ENCODE data around the gene DCAF11. TPM values are rescaled to one million over a fixed set of nuclear protein-coding genes. Genes with fewer than 3 reads are reported as not detected.

The DCAF11 gene
- total and polyA plus RNA-seq, 2 of the 13 experiments (the other 11 are each of a cell fraction or from before 2014, with no cell fraction given), result 150 to 257 TPM

DNA sequence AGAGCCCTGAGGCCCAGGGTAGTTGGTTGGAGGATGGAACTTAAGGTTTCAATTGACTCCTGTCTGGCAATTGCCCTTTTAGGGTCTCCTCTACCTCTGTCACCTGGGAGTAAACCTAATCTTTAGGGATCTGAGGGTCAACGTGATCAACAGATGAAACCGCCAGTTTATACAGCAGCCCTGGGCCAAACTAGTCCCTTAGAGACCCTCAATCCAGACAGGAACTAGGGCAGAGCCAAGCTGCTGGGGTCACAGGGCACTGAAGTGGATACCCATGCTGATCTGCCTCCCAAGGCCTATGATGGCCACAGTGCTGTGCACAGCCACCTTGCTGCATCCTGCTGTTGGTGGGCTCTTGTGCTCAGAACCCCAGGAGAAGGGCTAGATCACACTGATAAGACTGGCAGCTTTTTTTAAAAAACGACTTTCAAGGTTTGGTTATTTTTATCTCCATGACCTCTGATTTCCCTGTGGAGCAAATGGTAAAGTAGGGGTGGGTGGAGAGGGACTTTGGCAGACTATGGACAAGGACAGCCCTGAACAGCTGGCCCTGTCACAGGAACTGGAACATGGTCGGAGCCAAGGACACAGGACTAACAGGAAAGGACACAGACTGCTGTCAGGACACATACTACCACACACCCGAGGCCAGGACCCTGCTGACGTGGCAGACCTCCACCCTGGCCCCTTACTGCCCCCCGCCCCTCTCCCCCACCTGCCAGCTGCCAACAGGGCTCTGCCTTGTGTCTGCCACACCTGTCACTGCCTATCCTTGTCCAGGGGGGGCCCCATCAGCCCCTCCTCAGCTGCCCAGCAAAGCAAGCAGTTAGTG, 16.4 kb downstream of the DCAF11 start (continued):
- TF ChIP-seq ZFP1 (CRISPR knock-in tag; IDR thresholded peaks at IDR 0.05) (peak; percentile 41; the same call in 1 of the 2 replicates), ZNF501 (CRISPR knock-in tag; IDR thresholded peaks at IDR 0.05) (peak; percentile 77), ZBTB7B (CRISPR knock-in tag; IDR thresholded peaks at IDR 0.05) (peak; percentile 57), ARHGAP35 (CRISPR knock-in tag; IDR thresholded peaks at IDR 0.05; ENCODE audit: borderline replicate concordance) (0 out of 2 replicates have a peak, but pooled peaks have one; percentile 72), PHF8 (CRISPR knock-in tag; IDR thresholded peaks at IDR 0.05) (peak; percentile 17; the same call in 1 of the 2 replicates), ZSCAN20 (CRISPR knock-in tag; IDR thresholded peaks at IDR 0.05; ENCODE audit: borderline replicate concordance) (no peak), PAF1 (CRISPR knock-in tag; IDR thresholded peaks at IDR 0.05) (no peak), ZNF124 (CRISPR knock-in tag; IDR thresholded peaks at IDR 0.05) (peak; percentile 76; the same call in 1 of the 2 replicates), GFI1 (CRISPR knock-in tag; IDR thresholded peaks at IDR 0.05; ENCODE audit: borderline replicate concordance) (no peak), NFIB (CRISPR knock-in tag; IDR thresholded peaks at IDR 0.05; ENCODE audit: borderline replicate concordance) (no peak; the same call in 1 of the 2 replicates), NONO (IDR thresholded peaks at IDR 0.05) (no peak), NONO (CRISPR knock-in tag; conservative IDR thresholded peaks at IDR 0.05) (peak; percentile 62; the same call in 1 of the 2 replicates), POLR2G (IDR thresholded peaks at IDR 0.05; ENCODE audit: low read depth, low read length) (no peak), ZNF788 (CRISPR knock-in tag; IDR thresholded peaks at IDR 0.05; ENCODE audit: borderline replicate concordance) (peak; percentile 90), ZSCAN25 (CRISPR knock-in tag; IDR thresholded peaks at IDR 0.05) (peak; percentile 100), ZNF614 (CRISPR knock-in tag; IDR thresholded peaks at IDR 0.05; ENCODE audit: borderline replicate concordance) (peak; percentile 72; the same call in 1 of the 2 replicates), RNF2 (conservative IDR thresholded peaks at IDR 0.05; ENCODE audit: low read depth) (no peak), MEF2D (CRISPR knock-in tag; IDR thresholded peaks at IDR 0.05) (peak; percentile 99), ATRX (CRISPR knock-in tag; IDR thresholded peaks at IDR 0.05; ENCODE audit: borderline replicate concordance) (no peak), HNF4G (IDR thresholded peaks at IDR 0.05; ENCODE audit: borderline replicate concordance, low read depth, low read length) (0 out of 2 replicates have a peak, but pooled peaks have one; percentile 29), HNF4G (CRISPR knock-in tag; IDR thresholded peaks at IDR 0.05; ENCODE audit: borderline replicate concordance, low read depth) (no peak), NR2F2 (IDR thresholded peaks at IDR 0.05; ENCODE audit: borderline replicate concordance, low read depth) (no peak), PITX1 (CRISPR knock-in tag; IDR thresholded peaks at IDR 0.05) (no peak; the same call in 1 of the 2 replicates)
- TF ChIP-seq, protein P1, sequence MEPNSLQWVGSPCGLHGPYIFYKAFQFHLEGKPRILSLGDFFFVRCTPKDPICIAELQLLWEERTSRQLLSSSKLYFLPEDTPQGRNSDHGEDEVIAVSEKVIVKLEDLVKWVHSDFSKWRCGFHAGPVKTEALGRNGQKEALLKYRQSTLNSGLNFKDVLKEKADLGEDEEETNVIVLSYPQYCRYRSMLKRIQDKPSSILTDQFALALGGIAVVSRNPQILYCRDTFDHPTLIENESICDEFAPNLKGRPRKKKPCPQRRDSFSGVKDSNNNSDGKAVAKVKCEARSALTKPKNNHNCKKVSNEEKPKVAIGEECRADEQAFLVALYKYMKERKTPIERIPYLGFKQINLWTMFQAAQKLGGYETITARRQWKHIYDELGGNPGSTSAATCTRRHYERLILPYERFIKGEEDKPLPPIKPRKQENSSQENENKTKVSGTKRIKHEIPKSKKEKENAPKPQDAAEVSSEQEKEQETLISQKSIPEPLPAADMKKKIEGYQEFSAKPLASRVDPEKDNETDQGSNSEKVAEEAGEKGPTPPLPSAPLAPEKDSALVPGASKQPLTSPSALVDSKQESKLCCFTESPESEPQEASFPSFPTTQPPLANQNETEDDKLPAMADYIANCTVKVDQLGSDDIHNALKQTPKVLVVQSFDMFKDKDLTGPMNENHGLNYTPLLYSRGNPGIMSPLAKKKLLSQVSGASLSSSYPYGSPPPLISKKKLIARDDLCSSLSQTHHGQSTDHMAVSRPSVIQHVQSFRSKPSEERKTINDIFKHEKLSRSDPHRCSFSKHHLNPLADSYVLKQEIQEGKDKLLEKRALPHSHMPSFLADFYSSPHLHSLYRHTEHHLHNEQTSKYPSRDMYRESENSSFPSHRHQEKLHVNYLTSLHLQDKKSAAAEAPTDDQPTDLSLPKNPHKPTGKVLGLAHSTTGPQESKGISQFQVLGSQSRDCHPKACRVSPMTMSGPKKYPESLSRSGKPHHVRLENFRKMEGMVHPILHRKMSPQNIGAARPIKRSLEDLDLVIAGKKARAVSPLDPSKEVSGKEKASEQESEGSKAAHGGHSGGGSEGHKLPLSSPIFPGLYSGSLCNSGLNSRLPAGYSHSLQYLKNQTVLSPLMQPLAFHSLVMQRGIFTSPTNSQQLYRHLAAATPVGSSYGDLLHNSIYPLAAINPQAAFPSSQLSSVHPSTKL (CRISPR knock-in tag; IDR thresholded peaks at IDR 0.05), result peak; percentile 71
- TF ChIP-seq, protein P2, sequence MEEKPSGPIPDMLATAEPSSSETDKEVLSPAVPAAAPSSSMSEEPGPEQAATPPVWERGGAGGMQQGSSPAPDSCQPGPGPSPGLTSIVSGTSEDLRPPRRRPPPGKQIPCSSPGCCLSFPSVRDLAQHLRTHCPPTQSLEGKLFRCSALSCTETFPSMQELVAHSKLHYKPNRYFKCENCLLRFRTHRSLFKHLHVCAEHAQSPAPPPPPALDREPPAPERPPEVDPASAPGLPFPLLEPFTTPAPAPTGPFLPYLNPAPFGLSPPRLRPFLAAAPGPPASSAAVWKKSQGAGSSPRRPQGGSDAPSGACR (CRISPR knock-in tag; IDR thresholded peaks at IDR 0.05), result peak; percentile 86; the same call in 1 of the 2 replicates
